HG03095 (cell line): ENCODE results near the gene SLC10A7.

Experiments used
- ATAC-seq: cut with Tn5 transposase; IDR thresholded peaks from one replicate; pipeline ENCODE4 v1.9.1; 2021; ENCODE audit warnings: moderate library complexity; ENCODE audit not compliant: unreplicated experiment

The SLC10A7 gene

GRCh38 chr4:146495269-146495668, 26.5 kb downstream of the SLC10A7 start:
- ATAC-seq = no peak

GRCh38 chr4:146494143-146494542, 27.6 kb downstream of the SLC10A7 start:
- no peak for ATAC-seq

GRCh38 chr4:146490106-146490505, 31.6 kb downstream of the SLC10A7 start:
- ATAC-seq = no peak

- no peak for ATAC-seq
Measured at GRCh38 chr4:146488495-146489174, 33.1 kb downstream of the SLC10A7 start.

- peak; percentile 87 for ATAC-seq
Measured at GRCh38 chr4:146486565-146486964, 35.2 kb downstream of the SLC10A7 start.

- ATAC-seq = no peak
Measured at GRCh38 chr4:146485968-146486367, 35.8 kb downstream of the SLC10A7 start.

GRCh38 chr4:146482788-146483187, 39.0 kb downstream of the SLC10A7 start:
- ATAC-seq = no peak

GRCh38 chr4:146481246-146481645, 40.5 kb downstream of the SLC10A7 start:
- no peak for ATAC-seq

- ATAC-seq = no peak
Measured at GRCh38 chr4:146478009-146478408, 43.7 kb downstream of the SLC10A7 start.

GRCh38 chr4:146477054-146477453, 44.7 kb downstream of the SLC10A7 start:
- no peak for ATAC-seq

- ATAC-seq = no peak
Measured at GRCh38 chr4:146472404-146472803, 49.3 kb downstream of the SLC10A7 start.

- no peak for ATAC-seq
Measured at GRCh38 chr4:146470604-146471003, 51.1 kb downstream of the SLC10A7 start.

- no peak for ATAC-seq
Measured at GRCh38 chr4:146469022-146469421, 52.7 kb downstream of the SLC10A7 start.

GRCh38 chr4:146465628-146466027, 56.1 kb downstream of the SLC10A7 start:
- no peak for ATAC-seq

GRCh38 chr4:146462251-146462650, 59.5 kb downstream of the SLC10A7 start:
- ATAC-seq = no peak

GRCh38 chr4:146458594-146458993, 63.1 kb downstream of the SLC10A7 start:
- ATAC-seq = peak; percentile 82

- no peak for ATAC-seq
Measured at GRCh38 chr4:146456681-146457080, 65.1 kb downstream of the SLC10A7 start.

GRCh38 chr4:146453181-146453807, 68.4 kb downstream of the SLC10A7 start:
- no peak for ATAC-seq

GRCh38 chr4:146450524-146450923, 71.2 kb downstream of the SLC10A7 start:
- ATAC-seq = peak; percentile 78

GRCh38 chr4:146446555-146446954, 75.2 kb downstream of the SLC10A7 start:
- ATAC-seq = no peak

GRCh38 chr4:146445198-146446150, 76.3 kb downstream of the SLC10A7 start:
- no peak for ATAC-seq

GRCh38 chr4:146443525-146443924, 78.2 kb downstream of the SLC10A7 start:
- no peak for ATAC-seq
